ENCODE measurements around the gene ENAH.

- no peak for TF ChIP-seq FOXP2 (optimal IDR thresholded peaks at IDR 0.05; ENCODE audit: control extremely low read depth, extremely low read length, insufficient read depth)
- TF ChIP-seq POLR2AphosphoS5 (IDR thresholded peaks at IDR 0.05; ENCODE audit: borderline replicate concordance, low read depth, low read length): no peak
These were observed 35.4 kb upstream of the ENAH start for GRCh38 chr1:225688345-225688744.

Data from SK-N-MC (cell line).